ENCODE measurements around the gene SYT4. TPM values are rescaled to one million over a fixed set of nuclear protein-coding genes. Genes with fewer than 3 reads are reported as not detected.

Gene SYT4
- total and polyA plus RNA-seq, 5 donors from 2014 or later = 0.20 to 1.7 (median 1.7) TPM; not detected in 2

DNA sequence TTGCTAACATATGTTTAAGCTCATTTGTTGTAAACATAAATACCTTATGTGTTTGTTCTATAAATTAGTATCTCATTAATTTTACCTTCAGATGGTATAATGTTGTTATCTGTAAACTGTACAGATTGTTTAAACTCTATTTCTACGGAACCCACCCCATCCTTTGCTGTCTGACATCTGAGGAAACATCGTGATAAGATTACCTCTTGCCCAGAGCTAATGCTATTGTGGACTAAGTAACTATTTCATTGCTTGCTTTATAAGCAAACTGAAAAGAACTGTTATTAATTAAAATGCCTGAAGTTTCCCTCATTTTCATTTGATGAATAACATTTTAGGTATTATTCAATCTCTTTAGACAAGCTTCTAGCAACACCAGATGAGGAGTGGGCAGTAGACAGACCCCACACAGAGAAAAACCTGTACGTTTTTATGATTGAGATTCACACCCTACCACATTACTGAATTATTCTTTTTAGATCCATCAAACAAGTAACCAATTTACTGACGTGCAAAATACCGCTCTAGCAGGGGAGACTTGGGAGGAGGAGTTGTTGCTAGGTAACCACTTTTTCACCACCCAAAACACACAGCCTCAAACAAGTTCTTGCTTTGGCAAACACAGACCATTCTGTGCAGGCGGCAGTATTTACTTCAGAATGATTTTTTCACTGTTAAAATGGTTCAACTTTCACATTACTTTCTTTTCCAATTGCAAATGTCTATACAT, 1.9 kb upstream of the SYT4 start:
- Histone ChIP-seq H3K4me3 (ENCODE audit: low read depth, low read length) (no peak overlapping the region), H3K4me1 (ENCODE audit: control insufficient read depth, insufficient read depth, low read length, poor library complexity, severe bottlenecking) (no peaks in the 10 kb centered on the region), H3K36me3 (ENCODE audit: control insufficient read depth, insufficient read depth, low read length) (no peaks in the 10 kb centered on the region), H3K9me3 (ENCODE audit: control insufficient read depth in 2 of 2, low read length in 2 of 2) (no peaks in the 10 kb centered on the region), H3K27ac (ENCODE audit: insufficient read depth, low read length, poor library complexity, severe bottlenecking) (no peak overlapping the region), H3K27me3 (ENCODE audit: control insufficient read depth, insufficient read depth, low read length) (no peaks in the 10 kb centered on the region)
- peak; percentile 31 to 52 for ATAC-seq (ENCODE audit: low read depth in 2 of 2)
- peaks cover 0 to 4% (median 2%) of the 10 kb centered on the region in 4 donors for H3K4me1 Mint-ChIP-seq
- peak in 2 of 3 donors; percentile 4 to 6 for DNase-seq
- peaks cover 0 to 6% (median 1%) of the 10 kb centered on the region in 7 donors for H3K9me3 Mint-ChIP-seq
- H3K36me3 Mint-ChIP-seq = no peaks in the 10 kb centered on the region
- peaks cover 8% of the 10 kb centered on the region for H3K27me3 Mint-ChIP-seq
- no peak overlapping the region for H3K27ac Mint-ChIP-seq
- no peak overlapping the region for H3K4me3 Mint-ChIP-seq

DNA sequence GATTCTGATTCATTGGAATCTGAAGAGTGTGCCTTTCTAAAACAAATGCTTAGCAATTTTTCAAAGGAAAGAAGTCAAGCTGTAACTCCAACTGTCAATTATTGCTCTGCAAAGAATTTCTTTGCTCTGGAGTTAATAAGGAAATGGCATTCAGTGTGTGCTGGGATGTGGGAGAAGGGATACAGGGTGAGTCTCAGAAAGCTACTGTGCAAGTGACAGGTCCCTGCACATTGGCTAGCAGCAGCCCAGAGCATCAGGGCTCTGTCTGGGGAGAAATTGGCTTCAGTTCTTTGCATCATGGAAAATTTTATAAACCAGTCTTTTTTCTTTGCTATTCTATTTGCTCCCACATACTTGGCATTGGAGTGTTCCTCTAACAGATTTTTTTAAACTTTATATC, 1.1 kb upstream of the SYT4 start:
- no peak for ATAC-seq (ENCODE audit: low read depth in 2 of 2)

DNA sequence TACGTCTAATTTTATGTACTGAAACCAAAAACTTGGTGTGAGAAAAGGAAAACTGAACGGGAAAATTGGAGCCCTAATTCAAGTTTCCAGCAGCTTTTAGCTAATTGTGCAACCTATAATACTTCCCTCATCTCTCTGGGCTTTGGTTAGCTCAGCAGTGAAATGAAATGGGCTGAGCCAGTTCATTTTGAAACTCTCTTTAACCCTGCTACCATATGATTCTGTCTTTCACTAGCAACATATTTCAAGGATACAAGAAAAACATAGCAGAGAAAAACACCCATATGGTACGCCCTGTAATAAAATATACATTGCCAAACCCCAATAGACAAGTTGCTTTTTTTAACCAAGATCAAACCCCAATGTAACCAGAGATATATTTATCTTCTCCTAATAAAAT, 799 bp downstream of the SYT4 start:
- no peak overlapping the region for H3K27ac ChIP-seq (ENCODE audit: insufficient read depth, low read length, poor library complexity, severe bottlenecking)
- no peaks in the 10 kb centered on the region for H3K36me3 ChIP-seq (ENCODE audit: control insufficient read depth, insufficient read depth, low read length)
- H3K4me3 ChIP-seq (ENCODE audit: low read depth, low read length) = no peak overlapping the region
- no peak overlapping the region for H3K4me3 Mint-ChIP-seq
- H3K27me3 Mint-ChIP-seq = peaks cover 8% of the 10 kb centered on the region
- H3K9me3 ChIP-seq (ENCODE audit: control insufficient read depth in 2 of 2, low read length in 2 of 2) = no peaks in the 10 kb centered on the region
- no peaks in the 10 kb centered on the region for H3K36me3 Mint-ChIP-seq
- peaks cover 0 to 4% (median 0%) of the 10 kb centered on the region in 4 donors for H3K4me1 Mint-ChIP-seq
- peaks cover 0 to 1% (median 0%) of the 10 kb centered on the region in 7 donors for H3K9me3 Mint-ChIP-seq
- ATAC-seq (ENCODE audit: low read depth in 2 of 2) (no peak), DNase-seq (no peak)
- H3K27me3 ChIP-seq (ENCODE audit: control insufficient read depth, insufficient read depth, low read length) = no peaks in the 10 kb centered on the region
- H3K27ac Mint-ChIP-seq = no peak overlapping the region
- H3K4me1 ChIP-seq (ENCODE audit: control insufficient read depth, insufficient read depth, low read length, poor library complexity, severe bottlenecking) = no peaks in the 10 kb centered on the region

More for the DNA sequence above, 1.1 kb upstream of the SYT4 start:
- H3K27ac ChIP-seq (ENCODE audit: insufficient read depth, low read length, poor library complexity, severe bottlenecking) = no peak overlapping the region
- no peak overlapping the region for H3K4me3 ChIP-seq (ENCODE audit: low read depth, low read length)
- H3K9me3 ChIP-seq (ENCODE audit: control insufficient read depth in 2 of 2, low read length in 2 of 2) = no peaks in the 10 kb centered on the region
- no peaks in the 10 kb centered on the region for H3K27me3 ChIP-seq (ENCODE audit: control insufficient read depth, insufficient read depth, low read length)
- H3K4me1 ChIP-seq (ENCODE audit: control insufficient read depth, insufficient read depth, low read length, poor library complexity, severe bottlenecking) = no peaks in the 10 kb centered on the region
- Mint-ChIP-seq H3K36me3 (no peaks in the 10 kb centered on the region), H3K9me3 (peaks cover 0 to 6% (median 1%) of the 10 kb centered on the region in 7 donors), H3K27ac (no peak overlapping the region), H3K4me3 (no peak overlapping the region), H3K27me3 (peaks cover 8% of the 10 kb centered on the region), H3K4me1 (peaks cover 0 to 4% (median 0%) of the 10 kb centered on the region in 4 donors)
- H3K36me3 ChIP-seq (ENCODE audit: control insufficient read depth, insufficient read depth, low read length) = no peaks in the 10 kb centered on the region
- DNase-seq = no peak

DNA sequence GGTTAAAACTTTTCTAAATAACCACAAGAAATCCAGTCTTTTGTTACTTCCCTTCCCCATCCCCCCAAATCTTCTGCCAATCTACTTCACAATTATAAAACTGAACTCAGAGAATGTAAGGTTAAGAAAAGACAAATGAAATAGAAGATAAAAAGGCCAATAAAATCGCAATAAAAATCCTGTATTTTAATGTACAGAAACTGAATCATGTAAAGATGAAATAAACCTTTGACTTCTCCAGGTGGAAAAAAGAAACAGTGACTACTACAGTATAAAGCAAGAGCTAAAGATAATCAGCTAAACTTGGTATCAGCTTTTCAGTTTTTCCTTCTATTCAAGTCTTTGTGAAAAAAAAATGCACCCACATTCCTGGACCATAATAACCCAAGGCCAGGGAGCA, 1.7 kb downstream of the SYT4 start:
- H3K9me3 ChIP-seq (ENCODE audit: control insufficient read depth in 2 of 2, low read length in 2 of 2) = no peaks in the 10 kb centered on the region
- H3K27me3 ChIP-seq (ENCODE audit: control insufficient read depth, insufficient read depth, low read length) = no peaks in the 10 kb centered on the region
- no peak overlapping the region for H3K27ac Mint-ChIP-seq
- H3K36me3 ChIP-seq (ENCODE audit: control insufficient read depth, insufficient read depth, low read length) = no peaks in the 10 kb centered on the region
- H3K4me3 Mint-ChIP-seq = no peak overlapping the region
- peaks cover 0 to 4% (median 0%) of the 10 kb centered on the region in 4 donors for H3K4me1 Mint-ChIP-seq
- ATAC-seq (ENCODE audit: low read depth in 2 of 2) = no peak
- no peak overlapping the region for H3K27ac ChIP-seq (ENCODE audit: insufficient read depth, low read length, poor library complexity, severe bottlenecking)
- H3K36me3 Mint-ChIP-seq = no peaks in the 10 kb centered on the region
- no peak overlapping the region for H3K4me3 ChIP-seq (ENCODE audit: low read depth, low read length)
- no peak for DNase-seq
- H3K4me1 ChIP-seq (ENCODE audit: control insufficient read depth, insufficient read depth, low read length, poor library complexity, severe bottlenecking) = no peaks in the 10 kb centered on the region
- H3K27me3 Mint-ChIP-seq = peaks cover 8% of the 10 kb centered on the region
- H3K9me3 Mint-ChIP-seq = peaks cover 0 to 1% (median 0%) of the 10 kb centered on the region in 7 donors

DNA sequence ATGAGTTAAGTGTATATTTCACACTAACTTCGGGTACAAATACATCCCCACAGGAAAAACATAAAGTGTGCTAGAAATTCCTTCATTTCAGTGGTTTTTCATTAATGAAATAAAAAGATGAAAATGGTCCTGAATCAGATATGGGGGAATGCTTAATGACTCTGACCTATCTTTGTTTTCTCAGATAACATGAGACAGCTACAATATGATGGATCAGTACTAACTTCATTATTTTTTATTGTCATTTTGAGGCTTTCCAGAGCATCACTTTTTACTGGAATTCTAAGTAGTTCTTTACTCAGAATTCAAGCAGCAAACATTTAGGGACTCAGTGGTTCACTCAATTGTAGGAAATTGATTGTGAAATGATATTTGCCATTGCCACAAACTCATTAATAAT, 2.8 kb downstream of the SYT4 start:
- no peaks in the 10 kb centered on the region for H3K9me3 ChIP-seq (ENCODE audit: control insufficient read depth in 2 of 2, low read length in 2 of 2)
- Mint-ChIP-seq H3K36me3 (no peaks in the 10 kb centered on the region), H3K4me3 (no peak overlapping the region), H3K27ac (no peak overlapping the region), H3K4me1 (peaks cover 0 to 4% (median 0%) of the 10 kb centered on the region in 4 donors), H3K27me3 (peaks cover 8% of the 10 kb centered on the region), H3K9me3 (no peaks in the 10 kb centered on the region)
- H3K27ac ChIP-seq (ENCODE audit: insufficient read depth, low read length, poor library complexity, severe bottlenecking) = no peak overlapping the region
- H3K27me3 ChIP-seq (ENCODE audit: control insufficient read depth, insufficient read depth, low read length) = no peaks in the 10 kb centered on the region
- H3K4me1 ChIP-seq (ENCODE audit: control insufficient read depth, insufficient read depth, low read length, poor library complexity, severe bottlenecking) = no peaks in the 10 kb centered on the region
- no peaks in the 10 kb centered on the region for H3K36me3 ChIP-seq (ENCODE audit: control insufficient read depth, insufficient read depth, low read length)
- ATAC-seq (ENCODE audit: low read depth in 2 of 2) (no peak), DNase-seq (no peak)
- H3K4me3 ChIP-seq (ENCODE audit: low read depth, low read length) = no peak overlapping the region

DNA sequence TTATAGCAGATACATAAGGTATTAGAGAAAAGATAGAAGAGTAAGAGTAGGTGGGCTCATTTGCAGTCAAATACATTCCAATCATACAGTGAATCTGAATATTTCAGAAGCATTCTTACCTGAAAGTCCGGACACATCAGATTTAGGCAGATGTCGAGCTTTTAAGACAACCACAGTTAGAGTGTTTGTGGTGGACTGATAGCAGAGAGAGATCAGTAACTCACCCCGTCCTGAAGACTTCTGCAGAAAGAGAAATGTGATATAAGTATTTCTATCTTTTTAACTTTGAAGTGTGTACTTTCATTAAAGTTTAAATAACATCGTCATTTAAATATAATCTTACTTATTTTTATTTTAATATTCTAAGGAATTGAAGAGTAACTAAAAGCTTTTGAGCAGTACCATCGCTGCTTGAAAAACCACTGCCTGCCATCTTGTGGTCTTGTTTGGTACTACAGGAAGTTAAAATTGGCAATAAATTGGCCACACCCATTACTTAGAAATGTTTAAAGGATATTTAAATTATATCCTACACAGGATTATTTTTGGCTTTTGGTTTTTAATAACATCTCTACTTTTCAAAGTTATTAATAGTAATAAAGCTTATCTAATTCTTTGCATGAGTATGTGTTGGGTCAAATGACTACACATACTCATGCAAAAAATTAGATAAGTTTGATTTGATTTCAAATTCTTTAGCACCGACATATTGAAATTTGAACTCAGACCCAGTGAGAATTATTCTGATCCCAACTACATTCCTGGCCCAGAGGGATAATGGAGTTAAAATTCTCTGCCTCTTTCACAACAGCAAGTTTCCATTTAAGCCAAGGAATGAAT, 5.5 kb downstream of the SYT4 start:
- Histone ChIP-seq H3K9me3 (ENCODE audit: control insufficient read depth in 2 of 2, low read length in 2 of 2) (no peaks in the 10 kb centered on the region), H3K27ac (ENCODE audit: insufficient read depth, low read length, poor library complexity, severe bottlenecking) (no peak overlapping the region), H3K36me3 (ENCODE audit: control insufficient read depth, insufficient read depth, low read length) (no peaks in the 10 kb centered on the region), H3K4me1 (ENCODE audit: control insufficient read depth, insufficient read depth, low read length, poor library complexity, severe bottlenecking) (no peaks in the 10 kb centered on the region), H3K27me3 (ENCODE audit: control insufficient read depth, insufficient read depth, low read length) (no peaks in the 10 kb centered on the region), H3K4me3 (ENCODE audit: low read depth, low read length) (no peak overlapping the region)
- no peaks in the 10 kb centered on the region for H3K9me3 Mint-ChIP-seq
- ATAC-seq (ENCODE audit: low read depth in 2 of 2) (no peak), DNase-seq (peak in 2 of 3 donors; percentile 21 to 60)
- H3K36me3 Mint-ChIP-seq = no peaks in the 10 kb centered on the region
- H3K4me3 Mint-ChIP-seq = no peak overlapping the region
- no peak overlapping the region for H3K27ac Mint-ChIP-seq
- peaks cover 8% of the 10 kb centered on the region for H3K27me3 Mint-ChIP-seq
- H3K4me1 Mint-ChIP-seq = no peaks in the 10 kb centered on the region

DNA sequence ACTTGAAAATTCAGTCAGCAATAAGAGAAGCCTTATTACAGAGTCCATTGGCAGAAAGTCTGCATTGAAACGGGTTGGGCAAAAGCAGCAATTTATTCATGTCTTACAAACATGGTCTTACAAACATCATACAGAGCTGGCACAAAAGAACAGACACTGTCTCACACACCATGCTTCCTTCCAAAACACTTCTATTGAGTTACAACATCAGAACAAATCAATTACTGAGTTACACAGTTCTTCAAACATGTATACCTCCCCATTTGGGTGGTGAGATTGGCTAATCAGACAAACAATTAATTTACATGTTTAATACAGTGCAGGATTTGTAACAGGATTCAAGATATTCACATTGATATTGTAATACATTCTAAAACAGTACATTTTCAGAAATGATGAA, 9.5 kb downstream of the SYT4 start:
- H3K4me1 Mint-ChIP-seq = no peaks in the 10 kb centered on the region
- H3K27me3 Mint-ChIP-seq = no peaks in the 10 kb centered on the region
- H3K9me3 ChIP-seq (ENCODE audit: control insufficient read depth in 2 of 2, low read length in 2 of 2) = no peaks in the 10 kb centered on the region

More for the DNA sequence above, 9.5 kb downstream of the SYT4 start:
- Histone ChIP-seq H3K4me3 (ENCODE audit: low read depth, low read length) (no peak overlapping the region), H3K27me3 (ENCODE audit: control insufficient read depth, insufficient read depth, low read length) (no peaks in the 10 kb centered on the region), H3K4me1 (ENCODE audit: control insufficient read depth, insufficient read depth, low read length, poor library complexity, severe bottlenecking) (no peaks in the 10 kb centered on the region), H3K36me3 (ENCODE audit: control insufficient read depth, insufficient read depth, low read length) (no peaks in the 10 kb centered on the region), H3K27ac (ENCODE audit: insufficient read depth, low read length, poor library complexity, severe bottlenecking) (no peak overlapping the region)
- Mint-ChIP-seq H3K27ac (no peak overlapping the region), H3K9me3 (peaks cover 0 to 17% (median 7%) of the 10 kb centered on the region in 7 donors), H3K4me3 (no peak overlapping the region), H3K36me3 (no peaks in the 10 kb centered on the region)
- DNase-seq (no peak), ATAC-seq (ENCODE audit: low read depth in 2 of 2) (no peak)
